Lung (tissue), 12 donors: ENCODE data around the gene IL6ST. TPM values are rescaled to one million over a fixed set of nuclear protein-coding genes. Genes with fewer than 3 reads are reported as not detected.
"Not testable (repeated sequence)": the region's sequence is repeated elsewhere in the genome, so short reads cannot be mapped to it uniquely, and the experiment has no call there.

Experiments
- ATAC-seq: fragments of 200-7000 bp; cut with Tn5 transposase; one replicate; pipeline ENCODE4 v1.9.1; 2020; ENCODE audit warnings: moderate number of reproducible peaks; ENCODE audit not compliant: insufficient read depth, low FRiP score
- DNase-seq, 3 donors: peaks; one replicate each; pipeline ENCODE4 v3.0.0-alpha.2; 2013 to 2017
- H3K27ac ChIP-seq, 2 donors: one replicate each; pipeline ENCODE4 v1.5.1; 2013; ENCODE audit warnings: mild to moderate bottlenecking in 2 of 2, moderate library complexity in 2 of 2, control low read depth in 1 of 2, inconsistent platforms in 1 of 2, low read depth in 1 of 2, low read length in 1 of 2
- H3K27me3 ChIP-seq, 3 donors: one replicate each; pipeline ENCODE4 v1.5.1; 2013; ENCODE audit warnings: low read length in 2 of 3; ENCODE audit not compliant: control insufficient read depth in 3 of 3, insufficient read depth in 3 of 3
- H3K36me3 ChIP-seq, 4 donors: one replicate each; pipeline ENCODE4 v1.5.1; 2013; ENCODE audit warnings: low read length in 4 of 4, mild to moderate bottlenecking in 1 of 4, moderate library complexity in 1 of 4; ENCODE audit not compliant: control insufficient read depth in 4 of 4, insufficient read depth in 4 of 4
- H3K4me1 ChIP-seq, 5 donors: one replicate each; pipeline ENCODE4 v1.5.1; 2013; ENCODE audit warnings: low read length in 5 of 5, mild to moderate bottlenecking in 2 of 5, moderate library complexity in 1 of 5; ENCODE audit not compliant: control insufficient read depth in 5 of 5, insufficient read depth in 5 of 5
- H3K4me3 ChIP-seq: one replicate; pipeline ENCODE4 v1.5.1; 2013; ENCODE audit warnings: mild to moderate bottlenecking, control low read depth, moderate library complexity
- H3K9ac ChIP-seq, 2 donors: one replicate each; pipeline ENCODE4 v1.5.1; 2013; ENCODE audit warnings: low read length in 2 of 2, control low read depth in 1 of 2; ENCODE audit not compliant: insufficient read depth in 1 of 2
- H3K9me3 ChIP-seq, 4 donors: one replicate each; pipeline ENCODE4 v1.5.1; 2013; ENCODE audit warnings: low read length in 3 of 4, mild to moderate bottlenecking in 1 of 4, moderate library complexity in 1 of 4; ENCODE audit not compliant: control insufficient read depth in 4 of 4, insufficient read depth in 3 of 4
- WGBS, 2 donors: extraction: QIAGEN DNeasy Blood & Tissue Kit; methylation state at CpG; one replicate each; pipeline ENCODE4 v1.1.7; 2013; 5-methylcytosine and 5-hydroxymethylcytosine counted together
- polyA plus RNA-seq, 2 donors: library from polyadenylated mRNA; stranded (reverse); fragments of 200-250 nt; gene quantifications; one replicate each; pipeline ENCODE4 v1.2.1, GENCODE V29; 2013
- total RNA-seq, 2 donors: library from RNA; depleted of rRNA in 1 of 2; stranded (reverse); fragments of >200 nt in 1 of 2; gene quantifications; one replicate each; pipeline ENCODE4 v1.2.1, GENCODE V29; 2014 to 2021
- TF ChIP-seq, protein P1 (sequence below): IDR thresholded peaks from 2 replicates; pipeline ENCODE4 v1.5.1; 2012; ENCODE audit warnings: mild to moderate bottlenecking; ENCODE audit errors: control extremely low read depth, extremely low read depth
- donor health status: control.
- donor health status: control.
- donor health status: Bipolar disorder and iron deficiency.
- donor health status: healthy.
- donor health status: DM: yes; HTN: yes; CAD: no.

Gene IL6ST
- total and polyA plus RNA-seq, 4 donors, result 47.8 to 377 (median 196) TPM

DNA sequence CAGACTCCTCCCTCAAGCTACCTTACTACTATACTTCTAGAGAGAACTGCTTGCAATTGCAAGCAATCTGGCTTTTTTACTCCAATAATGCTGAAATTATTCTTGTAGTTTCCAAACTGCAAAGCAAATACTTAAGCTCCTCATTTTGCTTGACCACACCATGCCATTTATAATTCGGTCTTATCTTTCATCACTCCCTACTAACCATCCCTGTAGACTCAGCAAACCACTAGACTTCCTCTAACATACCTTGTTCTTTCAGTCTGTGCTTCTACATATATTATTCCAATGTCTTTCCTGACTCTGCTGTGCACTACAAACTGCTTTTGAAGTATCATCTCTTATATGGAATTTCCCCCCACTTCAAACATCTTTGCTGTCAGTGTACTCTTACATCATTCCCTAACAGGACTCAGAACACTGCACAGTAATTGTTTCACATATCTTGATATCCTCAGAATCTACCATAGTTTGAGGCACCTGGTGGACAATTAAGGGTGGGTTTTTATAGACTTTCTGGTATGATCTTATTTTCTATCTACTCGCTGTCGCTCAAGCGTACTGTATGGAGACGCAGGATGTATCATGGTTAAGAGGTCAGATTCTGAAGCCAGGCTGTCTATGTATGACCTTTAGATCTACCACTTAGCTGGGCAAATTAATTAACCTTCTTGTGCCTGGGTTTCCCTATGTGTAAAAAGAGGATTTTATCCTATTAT, 2.8 kb downstream of the IL6ST start:
- peaks cover 0 to under 1% (median under 1%) of the 10 kb centered on the region in 4 donors for H3K36me3 ChIP-seq
- peak overlapping the region in 1 of 2 donors; percentile 93 for H3K9ac ChIP-seq
- H3K4me1 ChIP-seq, result peaks cover 1 to 31% (median 17%) of the 10 kb centered on the region in 5 donors
- peak overlapping the region in 1 of 2 donors; percentile 49 for H3K27ac ChIP-seq
- 41 to 59% methylated on average over 5 of the region's 5 CpGs for WGBS, 2 donors
- no peaks in the 10 kb centered on the region for H3K9me3 ChIP-seq
- no peak overlapping the region for H3K4me3 ChIP-seq
- no peak for ATAC-seq
- TF ChIP-seq, protein P1, sequence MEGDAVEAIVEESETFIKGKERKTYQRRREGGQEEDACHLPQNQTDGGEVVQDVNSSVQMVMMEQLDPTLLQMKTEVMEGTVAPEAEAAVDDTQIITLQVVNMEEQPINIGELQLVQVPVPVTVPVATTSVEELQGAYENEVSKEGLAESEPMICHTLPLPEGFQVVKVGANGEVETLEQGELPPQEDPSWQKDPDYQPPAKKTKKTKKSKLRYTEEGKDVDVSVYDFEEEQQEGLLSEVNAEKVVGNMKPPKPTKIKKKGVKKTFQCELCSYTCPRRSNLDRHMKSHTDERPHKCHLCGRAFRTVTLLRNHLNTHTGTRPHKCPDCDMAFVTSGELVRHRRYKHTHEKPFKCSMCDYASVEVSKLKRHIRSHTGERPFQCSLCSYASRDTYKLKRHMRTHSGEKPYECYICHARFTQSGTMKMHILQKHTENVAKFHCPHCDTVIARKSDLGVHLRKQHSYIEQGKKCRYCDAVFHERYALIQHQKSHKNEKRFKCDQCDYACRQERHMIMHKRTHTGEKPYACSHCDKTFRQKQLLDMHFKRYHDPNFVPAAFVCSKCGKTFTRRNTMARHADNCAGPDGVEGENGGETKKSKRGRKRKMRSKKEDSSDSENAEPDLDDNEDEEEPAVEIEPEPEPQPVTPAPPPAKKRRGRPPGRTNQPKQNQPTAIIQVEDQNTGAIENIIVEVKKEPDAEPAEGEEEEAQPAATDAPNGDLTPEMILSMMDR, result no peak
- no peaks in the 10 kb centered on the region for H3K27me3 ChIP-seq
- DNase-seq, result no peak

DNA sequence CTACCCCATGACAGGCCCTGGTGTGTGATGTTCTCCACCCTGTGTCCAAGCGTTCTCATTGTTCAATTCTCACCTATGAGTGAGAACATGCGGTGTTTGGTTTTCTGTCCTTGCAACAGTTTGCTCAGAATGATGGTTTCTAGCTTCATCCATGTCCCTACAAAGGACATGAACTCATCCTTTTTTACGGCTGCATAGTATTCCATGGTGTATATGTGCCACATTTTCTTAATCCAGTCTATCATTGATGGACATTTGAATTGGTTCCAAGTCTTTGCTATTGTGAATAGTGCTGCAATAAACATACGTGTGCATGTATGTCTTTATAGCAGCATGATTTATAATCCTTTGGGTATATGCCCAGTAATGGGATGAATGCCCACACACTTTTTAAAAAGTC, 3.9 kb downstream of the IL6ST start:
- not testable (repeated sequence) for H3K27ac ChIP-seq, H3K36me3 ChIP-seq, H3K27me3 ChIP-seq, DNase-seq, H3K4me3 ChIP-seq, H3K9ac ChIP-seq, H3K9me3 ChIP-seq, ATAC-seq
- 89 to 90% methylated on average over 4 of the region's 4 CpGs for WGBS, 2 donors
- peaks cover 1 to 31% (median 17%) of the 10 kb centered on the region in 5 donors for H3K4me1 ChIP-seq

DNA sequence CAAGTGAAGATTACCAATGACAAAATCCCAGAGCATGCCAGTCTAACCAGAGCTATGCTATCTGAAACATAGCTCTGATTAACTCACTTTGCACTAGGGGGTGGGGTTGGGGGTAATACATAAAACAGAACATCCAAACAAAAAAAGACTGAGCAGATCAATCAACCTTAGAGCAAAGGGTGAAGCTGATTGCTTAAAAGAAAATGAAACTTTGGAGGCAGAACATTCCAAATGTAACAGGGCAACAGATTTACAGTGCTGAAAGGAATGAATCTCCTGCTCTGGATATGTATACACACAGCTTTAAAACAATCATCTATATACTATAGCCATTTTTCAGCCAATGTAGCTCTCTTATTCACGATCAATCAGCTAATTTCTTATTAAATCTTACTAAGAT, 4.9 kb downstream of the IL6ST start:
- Histone ChIP-seq H3K4me3 (no peak overlapping the region), H3K9ac (no peak overlapping the region), H3K36me3 (peaks cover 0 to 7% (median 4%) of the 10 kb centered on the region in 4 donors), H3K27ac (no peak overlapping the region), H3K4me1 (peaks cover 4 to 31% (median 17%) of the 10 kb centered on the region in 5 donors), H3K9me3 (no peaks in the 10 kb centered on the region), H3K27me3 (no peaks in the 10 kb centered on the region)
- TF ChIP-seq, protein P1, result no peak
- 70 to 84% methylated on average over 1 of the region's 1 CpG for WGBS, 2 donors
- DNase-seq, result no peak
- ATAC-seq, result no peak

DNA sequence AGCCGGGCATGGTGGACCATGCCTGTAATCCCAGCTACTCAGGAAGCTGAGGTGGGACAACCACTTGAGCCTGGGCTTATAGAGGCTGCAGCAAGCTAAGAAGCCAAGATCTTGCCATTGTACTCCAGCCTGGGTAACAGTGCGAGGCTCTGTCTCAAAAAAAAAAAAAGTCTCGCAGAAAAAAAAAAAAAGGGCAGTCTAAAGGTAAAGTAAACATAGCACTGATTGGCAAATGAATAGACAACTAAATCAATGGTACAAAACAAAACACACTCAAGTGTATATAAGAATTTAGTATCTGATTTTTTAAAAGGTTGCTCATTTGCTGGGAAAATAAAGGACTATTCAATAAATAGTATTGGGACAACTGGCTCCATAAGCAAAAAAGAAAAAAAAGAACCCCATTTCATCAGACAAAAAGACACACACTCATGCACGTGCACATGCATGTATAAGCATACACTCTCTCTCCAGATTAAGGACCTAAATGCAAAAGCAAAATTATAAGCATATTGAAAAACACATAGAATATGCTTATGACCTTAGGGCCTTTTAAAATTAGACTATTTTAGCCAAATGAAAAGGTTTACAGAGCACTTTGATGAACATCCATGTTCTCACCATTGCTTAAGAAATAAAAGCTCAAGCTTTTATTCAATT, 5.7 kb downstream of the IL6ST start:
- Histone ChIP-seq H3K27ac (no peak overlapping the region), H3K9me3 (no peaks in the 10 kb centered on the region), H3K36me3 (peaks cover 2 to 7% (median 4%) of the 10 kb centered on the region in 4 donors), H3K27me3 (no peaks in the 10 kb centered on the region), H3K4me1 (peaks cover 4 to 31% (median 19%) of the 10 kb centered on the region in 5 donors), H3K9ac (no peak overlapping the region), H3K4me3 (no peak overlapping the region)
- TF ChIP-seq, protein P1, result no peak
- ATAC-seq, result no peak
- DNase-seq, result no peak
- WGBS, 2 donors, result 46 to 64% methylated on average over 4 of the region's 4 CpGs

DNA sequence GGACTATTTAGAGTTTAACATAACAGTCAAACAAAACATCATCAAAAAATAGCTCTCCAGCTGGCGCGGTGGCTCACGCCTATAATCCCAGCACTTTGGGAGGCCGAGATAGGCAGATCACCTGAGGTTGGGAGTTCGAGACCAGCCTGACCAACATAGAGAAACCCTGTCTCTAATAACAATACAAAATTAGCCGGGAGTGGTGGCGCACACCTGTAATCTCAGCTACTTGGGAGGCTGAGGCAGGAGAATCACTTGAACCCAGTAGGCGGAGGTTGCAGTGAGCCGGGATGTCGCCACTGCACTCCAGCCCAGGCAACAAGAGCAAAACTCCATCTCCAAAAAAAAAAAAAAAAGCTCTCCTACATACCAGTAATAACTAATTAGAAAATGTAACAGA, 6.3 kb downstream of the IL6ST start:
- ATAC-seq, result not testable (repeated sequence)
- WGBS, 2 donors, result 97% methylated on average over 10 of the region's 10 CpGs

More for the DNA sequence above, 6.3 kb downstream of the IL6ST start:
- H3K4me1 ChIP-seq, result peaks cover 4 to 33% (median 19%) of the 10 kb centered on the region in 5 donors
- H3K4me3 ChIP-seq, H3K27me3 ChIP-seq, DNase-seq, H3K36me3 ChIP-seq, H3K27ac ChIP-seq, H3K9ac ChIP-seq, H3K9me3 ChIP-seq: not testable (repeated sequence)
